GM18951 (cell line): ENCODE results near the gene TPPP3.

ENCODE experiments used
- POLR2A ChIP-seq: IDR thresholded peaks from 4 replicates; pipeline ENCODE4 v1.6.1; 2011; ENCODE audit warnings: mild to moderate bottlenecking; ENCODE audit not compliant: insufficient read length, insufficient read depth; ENCODE audit errors: extremely low read depth
- in situ Hi-C: fragments of 300-500 bp; cut with MboI; formaldehyde crosslinking; loops from one replicate; pipeline ENCODE4 v1.12.0; 2022; ENCODE audit warnings: low sequenced_read_pairs, mixed read lengths, inconsistent platforms; ENCODE audit not compliant: unreplicated experiment

The TPPP3 gene

DNA sequence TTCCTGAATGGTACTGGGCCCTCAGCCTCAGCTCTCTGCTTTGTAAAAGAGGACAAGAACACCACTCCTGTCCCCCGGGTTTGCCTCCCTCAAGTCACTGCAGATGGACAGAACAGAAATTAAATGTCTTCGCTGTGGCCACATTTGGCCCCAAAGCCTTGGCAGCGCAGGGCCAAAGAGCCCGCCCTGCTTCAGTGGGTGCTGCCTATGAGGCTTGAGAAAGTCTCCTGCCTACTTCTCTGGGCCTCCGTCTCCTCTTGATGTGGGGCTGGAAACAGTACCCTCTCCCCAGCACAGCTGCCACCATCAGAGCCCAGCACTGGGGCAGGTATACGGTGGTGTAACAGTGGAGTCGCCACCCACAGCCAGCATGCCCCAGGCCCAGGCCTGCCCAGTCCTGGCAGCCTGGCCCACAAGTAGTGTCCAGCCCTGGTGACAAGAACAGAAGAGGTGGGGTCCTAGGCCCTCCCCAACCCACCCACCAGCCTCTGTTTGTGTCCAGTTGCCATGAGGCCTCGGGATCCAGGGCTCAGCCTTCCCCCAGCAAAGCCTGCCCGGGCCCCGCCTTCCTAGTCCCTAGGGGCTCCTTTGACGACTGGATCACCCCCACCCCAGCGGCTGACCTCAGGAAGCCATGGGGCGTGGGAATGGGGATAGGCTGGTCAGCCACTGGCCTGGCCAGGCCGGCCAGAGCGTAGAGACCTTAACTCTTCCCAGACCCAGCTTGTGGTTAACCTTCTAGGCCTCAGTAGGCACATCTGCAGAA is 3.9 kb upstream of the TPPP3 start:
- no peak for TF ChIP-seq POLR2A
- in situ Hi-C loops: no loop called here

DNA sequence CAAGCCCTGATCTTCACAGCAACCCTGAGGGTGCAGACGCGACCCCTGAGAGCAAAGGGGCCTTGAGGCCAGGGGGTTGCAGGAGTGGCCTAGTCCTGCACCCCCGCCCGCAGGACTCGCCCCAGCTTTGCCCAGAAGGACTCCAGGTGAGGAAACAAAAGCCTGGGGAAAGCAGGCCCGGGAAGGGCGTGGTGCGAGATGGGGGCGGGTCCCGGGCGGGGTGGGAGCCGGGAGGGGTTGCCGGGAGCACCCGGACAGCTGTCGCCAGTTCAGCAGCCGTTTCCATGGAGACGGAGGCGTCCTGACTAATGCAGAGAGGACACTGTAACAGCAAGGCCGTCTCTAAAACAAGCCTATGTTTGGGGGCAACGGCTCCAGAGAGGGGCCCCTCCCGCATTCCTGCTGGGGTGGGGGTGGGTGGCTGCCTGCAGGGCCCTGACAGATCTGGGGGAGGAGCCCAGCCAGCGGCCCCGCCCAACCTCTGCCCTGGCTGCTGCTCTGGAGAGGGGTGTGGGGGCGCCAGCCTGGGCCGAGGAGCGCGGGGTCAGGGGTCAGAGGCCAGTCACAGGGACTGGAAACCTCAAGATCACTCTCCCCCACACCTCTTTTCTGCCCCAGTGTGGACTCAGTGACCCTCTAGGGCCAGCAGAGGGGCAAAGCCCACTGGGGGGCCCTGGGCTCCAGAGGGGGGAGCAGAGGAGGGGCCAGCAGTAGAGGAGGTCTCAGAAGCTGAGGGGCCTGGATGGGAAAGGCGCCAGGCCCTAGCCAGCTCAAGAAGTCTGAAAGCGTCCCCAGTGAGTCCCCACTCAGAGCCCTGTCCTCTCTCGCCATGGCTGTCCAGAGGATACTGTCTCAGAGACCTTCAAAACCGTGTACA is 3.1 kb upstream of the TPPP3 start:
- TF ChIP-seq POLR2A: no peak
- in situ Hi-C loops: no loop called here

DNA sequence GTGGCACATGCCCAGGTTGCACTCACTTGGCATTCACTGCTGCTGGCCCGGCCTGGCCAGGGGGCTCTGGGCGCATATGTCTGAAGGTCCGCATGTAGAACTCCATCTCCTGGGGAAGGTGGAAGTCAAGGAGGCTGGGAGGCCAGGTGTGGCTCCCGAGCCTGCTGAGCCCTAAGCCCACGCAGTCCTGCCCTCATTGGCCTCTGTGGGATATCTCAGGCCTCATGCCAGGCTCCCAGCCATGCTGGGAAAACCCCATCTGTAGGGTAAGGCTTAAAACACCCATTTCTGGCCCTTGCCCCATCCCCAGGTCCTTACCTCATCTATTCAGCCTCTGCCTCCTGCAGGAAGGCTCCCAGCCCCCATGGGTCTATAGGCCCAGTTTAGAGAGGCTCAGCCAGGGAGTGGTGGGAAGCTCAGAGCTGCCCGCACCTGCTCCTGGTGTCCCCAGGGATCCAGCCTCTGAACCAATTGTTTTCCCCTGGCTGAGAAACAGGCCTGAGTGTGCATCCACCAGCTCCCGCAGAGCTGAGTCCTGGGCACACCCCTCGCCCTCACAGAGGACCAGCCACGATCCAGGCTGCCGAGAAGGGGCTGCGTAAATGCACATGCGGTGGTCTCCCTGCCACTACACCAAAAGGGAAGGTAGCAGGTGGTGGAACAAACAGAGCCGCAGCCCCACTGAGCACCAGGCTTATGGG is 2.3 kb upstream of the TPPP3 start:
- TF ChIP-seq POLR2A: no peak
- in situ Hi-C loops: no loop called here

DNA sequence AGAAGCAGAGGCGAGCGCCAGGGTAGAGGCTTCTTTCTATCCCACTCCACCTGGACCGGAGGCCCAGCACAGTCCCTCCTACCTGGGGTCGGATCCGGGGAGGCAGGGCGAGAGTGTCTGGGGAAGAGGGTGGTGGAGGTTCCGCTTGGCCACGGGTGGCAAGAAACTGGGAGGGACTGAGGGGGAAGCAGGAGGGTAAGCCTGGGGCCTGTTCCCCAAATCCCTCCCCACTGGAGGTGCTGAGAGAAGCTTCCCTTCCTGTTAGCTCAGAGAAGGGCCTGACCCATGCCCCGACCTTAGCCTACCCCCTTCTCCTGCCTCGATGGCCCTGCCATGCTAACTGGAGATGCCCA is 1.8 kb upstream of the TPPP3 start:
- in situ Hi-C loops: no loop called here
- TF ChIP-seq POLR2A: no peak

GRCh38 chr16:67394155-67395104 is 1.1 kb upstream of the TPPP3 start:
- in situ Hi-C loops: no loop called here
- TF ChIP-seq POLR2A: no peak

GRCh38 chr16:67393788-67394154 is 473 bp upstream of the TPPP3 start:
- TF ChIP-seq POLR2A: no peak
- in situ Hi-C loops: no loop called here

DNA sequence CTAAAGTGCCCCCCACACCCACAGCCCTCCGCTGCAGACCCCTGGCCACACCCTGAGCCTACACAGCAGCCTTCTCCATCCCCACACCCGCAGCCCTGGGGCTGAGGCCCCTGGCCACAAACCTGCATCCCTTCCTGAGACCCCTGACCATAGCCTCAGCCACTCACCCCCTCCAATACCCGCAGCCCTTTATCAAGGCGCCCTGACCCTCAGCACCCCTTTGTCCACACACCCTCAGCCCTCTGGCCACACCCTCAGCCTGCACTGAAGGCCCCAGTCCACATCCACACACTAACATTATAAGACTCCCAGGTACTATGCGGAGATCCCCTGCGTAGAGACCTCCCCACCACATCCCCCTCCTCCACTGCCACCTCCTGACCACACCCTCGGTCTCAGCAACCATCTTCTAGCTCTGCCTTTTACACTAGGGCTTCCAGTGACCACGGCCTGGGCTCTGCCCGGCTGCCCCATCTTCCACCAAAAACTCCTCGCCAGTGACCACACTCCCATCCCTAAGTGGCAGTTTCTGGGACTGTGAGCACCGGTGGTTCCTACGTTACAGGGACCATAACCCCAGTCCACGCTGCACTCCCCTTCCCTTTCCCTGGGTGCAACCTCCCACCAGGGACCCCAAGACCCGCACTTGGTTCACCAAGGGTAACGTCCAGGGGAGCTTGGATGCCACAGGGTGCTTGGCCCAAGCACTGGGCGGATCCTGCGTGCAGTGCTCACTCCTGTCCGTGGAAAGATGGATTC is 818 bp downstream of the TPPP3 start:
- TF ChIP-seq POLR2A: no peak
- in situ Hi-C loops: no loop called here

DNA sequence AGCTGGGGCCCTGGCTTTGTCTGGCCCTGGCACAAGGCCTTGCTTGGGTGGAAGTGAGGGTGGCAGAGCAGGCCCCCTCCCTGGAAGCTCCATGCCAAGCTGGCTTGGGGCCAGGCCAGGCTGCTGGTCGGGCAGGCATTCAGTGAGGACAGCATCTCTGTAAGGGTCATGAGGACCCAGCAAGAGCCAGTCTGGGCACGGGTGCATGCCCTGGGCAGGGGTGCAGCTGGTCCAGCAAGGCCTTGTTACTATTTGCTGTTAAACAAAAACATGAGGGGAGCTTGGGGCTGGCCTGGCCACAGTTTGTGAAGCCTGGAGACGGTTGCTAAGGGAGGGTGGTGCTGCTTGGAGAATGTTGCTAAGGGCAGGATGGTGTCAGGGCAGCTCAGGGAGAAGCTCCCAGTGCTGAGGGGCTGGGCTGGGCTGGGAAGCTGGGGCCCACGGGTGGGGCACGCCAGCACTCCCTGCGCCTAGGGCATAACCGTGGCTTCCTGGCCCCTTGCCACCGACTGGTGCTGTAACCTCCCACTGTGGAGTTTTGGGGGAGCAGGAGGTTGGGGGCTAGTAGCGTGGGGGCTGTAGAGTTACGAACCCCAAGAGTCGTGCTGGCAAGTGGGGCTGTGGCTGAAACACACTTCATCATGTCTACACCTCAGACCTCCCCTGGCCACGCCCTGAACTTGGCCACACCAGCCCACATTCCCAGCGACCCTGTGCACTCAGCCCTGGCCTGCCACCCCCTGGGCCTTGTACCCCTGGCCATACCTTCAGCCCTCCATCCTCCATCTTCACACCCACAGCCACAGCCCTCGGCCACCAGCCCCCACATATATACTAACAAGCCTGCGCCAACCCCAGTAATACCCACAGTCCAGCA is 1.6 kb downstream of the TPPP3 start:
- TF ChIP-seq POLR2A: no peak
- in situ Hi-C loops: no loop called here

GRCh38 chr16:67390816-67391423 is 2.4 kb downstream of the TPPP3 start:
- in situ Hi-C loops: no loop called here
- TF ChIP-seq POLR2A: no peak

- TF ChIP-seq POLR2A: no peak
- in situ Hi-C loops: no loop called here
Observed at GRCh38 chr16:67389911-67390815, 3.1 kb downstream of the TPPP3 start.
